Testis (tissue), 2 donors: ENCODE measurements around the gene AGRN.

Experiments
- POLR2A ChIP-seq: fragments of 450-650 bp; IDR thresholded peaks from one replicate; pipeline ENCODE4 v1.6.1; 2017; ENCODE audit warnings: antibody characterized with exemption, mild to moderate bottlenecking, moderate library complexity
- TF ChIP-seq, protein P1 (sequence below), 3 experiments: fragments of 450-650 bp in 2 of 3; fragments of 200-600 bp in 1 of 3; sonication (generic) in 1 of 3; IDR thresholded peaks; one replicate each; pipeline ENCODE4 v1.5.1; 2016 to 2019; ENCODE audit warnings: antibody characterized with exemption in 3 of 3, mild to moderate bottlenecking in 2 of 3, moderate library complexity in 1 of 3

- TF ChIP-seq, protein P1, sequence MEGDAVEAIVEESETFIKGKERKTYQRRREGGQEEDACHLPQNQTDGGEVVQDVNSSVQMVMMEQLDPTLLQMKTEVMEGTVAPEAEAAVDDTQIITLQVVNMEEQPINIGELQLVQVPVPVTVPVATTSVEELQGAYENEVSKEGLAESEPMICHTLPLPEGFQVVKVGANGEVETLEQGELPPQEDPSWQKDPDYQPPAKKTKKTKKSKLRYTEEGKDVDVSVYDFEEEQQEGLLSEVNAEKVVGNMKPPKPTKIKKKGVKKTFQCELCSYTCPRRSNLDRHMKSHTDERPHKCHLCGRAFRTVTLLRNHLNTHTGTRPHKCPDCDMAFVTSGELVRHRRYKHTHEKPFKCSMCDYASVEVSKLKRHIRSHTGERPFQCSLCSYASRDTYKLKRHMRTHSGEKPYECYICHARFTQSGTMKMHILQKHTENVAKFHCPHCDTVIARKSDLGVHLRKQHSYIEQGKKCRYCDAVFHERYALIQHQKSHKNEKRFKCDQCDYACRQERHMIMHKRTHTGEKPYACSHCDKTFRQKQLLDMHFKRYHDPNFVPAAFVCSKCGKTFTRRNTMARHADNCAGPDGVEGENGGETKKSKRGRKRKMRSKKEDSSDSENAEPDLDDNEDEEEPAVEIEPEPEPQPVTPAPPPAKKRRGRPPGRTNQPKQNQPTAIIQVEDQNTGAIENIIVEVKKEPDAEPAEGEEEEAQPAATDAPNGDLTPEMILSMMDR (IDR thresholded peaks at IDR 0.05), result no peak
- no peak for TF ChIP-seq POLR2A
Measured at GRCh38 chr1:1051127-1051810, 31.3 kb downstream of the AGRN start.
